Hepatocyte (in vitro differentiated cells): ENCODE data around the gene GRID1.

Source experiments
- EZH2 ChIP-seq: fragments of 200-600 bp; sonication (generic); IDR thresholded peaks from 2 replicates; pipeline ENCODE4 v1.6.1; 2016; ENCODE audit warnings: antibody characterized with exemption, mild to moderate bottlenecking, borderline replicate concordance
- EZH2phosphoT487 ChIP-seq: fragments of 200-600 bp; sonication (generic); IDR thresholded peaks from one replicate; pipeline ENCODE4 v1.6.1; 2018; ENCODE audit warnings: antibody characterized with exemption, mild to moderate bottlenecking, low read depth, moderate library complexity; ENCODE audit not compliant: unreplicated experiment, severe bottlenecking
- TF ChIP-seq, protein P1 (sequence below): fragments of 200-600 bp; sonication (generic); IDR thresholded peaks from 2 replicates; pipeline ENCODE4 v1.5.1; 2016; ENCODE audit warnings: antibody characterized with exemption, mild to moderate bottlenecking; ENCODE audit not compliant: poor library complexity

DNA sequence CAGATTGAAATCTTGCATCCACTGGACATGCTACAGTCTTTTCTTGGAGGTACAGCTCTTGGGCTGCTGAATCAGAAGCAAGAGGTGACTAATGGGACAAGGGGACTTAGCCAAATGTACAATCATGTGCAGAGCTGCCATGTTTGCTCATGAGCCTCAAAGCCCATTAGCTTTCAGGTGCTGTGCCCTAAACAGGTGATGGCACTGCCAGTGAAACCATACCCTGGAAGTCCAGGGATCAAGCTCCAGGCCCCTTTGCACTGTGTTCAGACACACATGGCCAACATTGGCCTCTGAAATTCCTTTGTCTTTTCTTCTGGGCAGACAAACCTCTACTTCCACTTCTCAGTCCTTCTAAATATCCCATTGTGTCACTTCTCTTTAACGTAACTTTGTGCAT is 328.2 kb downstream of the GRID1 start:
- TF ChIP-seq, protein P1, sequence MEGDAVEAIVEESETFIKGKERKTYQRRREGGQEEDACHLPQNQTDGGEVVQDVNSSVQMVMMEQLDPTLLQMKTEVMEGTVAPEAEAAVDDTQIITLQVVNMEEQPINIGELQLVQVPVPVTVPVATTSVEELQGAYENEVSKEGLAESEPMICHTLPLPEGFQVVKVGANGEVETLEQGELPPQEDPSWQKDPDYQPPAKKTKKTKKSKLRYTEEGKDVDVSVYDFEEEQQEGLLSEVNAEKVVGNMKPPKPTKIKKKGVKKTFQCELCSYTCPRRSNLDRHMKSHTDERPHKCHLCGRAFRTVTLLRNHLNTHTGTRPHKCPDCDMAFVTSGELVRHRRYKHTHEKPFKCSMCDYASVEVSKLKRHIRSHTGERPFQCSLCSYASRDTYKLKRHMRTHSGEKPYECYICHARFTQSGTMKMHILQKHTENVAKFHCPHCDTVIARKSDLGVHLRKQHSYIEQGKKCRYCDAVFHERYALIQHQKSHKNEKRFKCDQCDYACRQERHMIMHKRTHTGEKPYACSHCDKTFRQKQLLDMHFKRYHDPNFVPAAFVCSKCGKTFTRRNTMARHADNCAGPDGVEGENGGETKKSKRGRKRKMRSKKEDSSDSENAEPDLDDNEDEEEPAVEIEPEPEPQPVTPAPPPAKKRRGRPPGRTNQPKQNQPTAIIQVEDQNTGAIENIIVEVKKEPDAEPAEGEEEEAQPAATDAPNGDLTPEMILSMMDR: no peak
- TF ChIP-seq EZH2 (no peak), EZH2phosphoT487 (no peak)
